Endothelial cell of umbilical vein (primary cell): ENCODE results near the gene SH3RF3.

Experiments
- CTCF ChIP-seq, 2 donors: IDR thresholded peaks; 1 replicate in 1 of 2; 2 replicates in 1 of 2; pipeline ENCODE4 v1.5.1; 2011; ENCODE audit warnings: low read length in 2 of 2, mild to moderate bottlenecking in 2 of 2, moderate library complexity in 2 of 2, control low read depth in 1 of 2, inconsistent platforms in 1 of 2, low read depth in 1 of 2; ENCODE audit not compliant: insufficient read depth in 1 of 2; ENCODE audit errors: extremely low read depth in 1 of 2
- JUN ChIP-seq: IDR thresholded peaks from 2 replicates; pipeline ENCODE4 v1.6.1; 2011; ENCODE audit warnings: borderline replicate concordance, low read depth; ENCODE audit not compliant: insufficient read length, insufficient read depth
- MYC ChIP-seq: IDR thresholded peaks from one replicate; pipeline ENCODE4 v1.6.1; 2011; ENCODE audit warnings: mild to moderate bottlenecking, low read depth, low read length
- POLR2A ChIP-seq: IDR thresholded peaks from 2 replicates; pipeline ENCODE4 v1.6.1; 2012; ENCODE audit warnings: low read depth, mild to moderate bottlenecking, control low read depth, low read length

GRCh38 chr2:109519513-109519912, 390.5 kb downstream of the SH3RF3 start:
- TF ChIP-seq CTCF (IDR thresholded peaks at IDR 0.05; ENCODE audit: extremely low read depth in 1 of 2, insufficient read depth in 1 of 2, low read depth in 1 of 2, low read length in 2 of 2) (no peak), MYC (no peak), POLR2A (no peak), JUN (no peak)
